Retina (tissue), 1 donor: ENCODE results near the gene IPCEF1.
"Not testable (repeated sequence)": the region's sequence is repeated elsewhere in the genome, so short reads cannot be mapped to it uniquely, and the experiment has no call there.

Source experiments
- DNase-seq: peaks from one replicate; pipeline ENCODE4 v3.0.0-alpha.2; 2016

IPCEF1 gene

DNA sequence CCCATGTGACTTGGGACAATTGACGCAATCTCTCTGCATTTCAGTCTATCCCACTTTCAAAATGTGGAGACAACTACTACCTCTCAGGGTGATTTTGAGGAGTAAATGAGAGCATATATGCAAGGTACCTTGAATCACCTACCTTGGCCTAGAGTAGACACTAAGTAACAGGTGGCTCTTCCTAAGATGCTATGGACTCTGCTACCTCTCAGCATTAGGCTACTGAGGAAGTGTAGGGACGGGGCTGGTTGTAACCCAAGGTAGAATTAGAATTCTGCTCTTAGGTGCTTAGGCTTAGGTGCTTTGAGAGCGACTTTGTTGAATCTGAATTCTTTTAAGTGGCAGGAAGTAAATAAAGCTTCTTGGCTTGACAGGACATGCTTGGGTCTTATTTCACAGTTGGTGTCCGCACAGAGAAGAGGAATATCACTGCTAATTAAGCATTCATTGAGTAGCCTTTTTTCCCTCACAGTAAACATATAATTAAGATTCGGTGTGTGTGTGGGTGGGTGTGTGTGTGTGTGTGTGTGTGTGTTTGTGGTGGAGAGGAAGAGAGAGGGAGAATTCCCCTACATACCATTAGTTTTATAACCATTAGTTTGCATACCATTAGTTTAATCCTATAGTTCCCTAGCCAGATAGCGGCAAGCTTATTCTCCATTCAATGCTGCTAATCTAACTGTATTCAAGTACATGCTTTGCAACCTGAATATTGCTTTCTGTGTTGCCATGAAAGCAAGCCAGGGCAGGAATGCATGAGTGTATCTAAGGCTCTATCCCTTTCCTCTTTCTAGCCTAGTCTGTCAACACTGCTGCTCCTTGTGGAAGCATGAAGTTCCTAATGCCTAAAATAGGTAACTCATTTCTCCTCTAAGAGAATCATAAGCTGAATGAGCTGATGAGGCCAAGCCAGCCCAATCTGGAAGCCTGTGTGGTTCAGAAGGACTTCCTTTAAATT, 112.5 kb downstream of the IPCEF1 start:
- DNase-seq = no peak

DNA sequence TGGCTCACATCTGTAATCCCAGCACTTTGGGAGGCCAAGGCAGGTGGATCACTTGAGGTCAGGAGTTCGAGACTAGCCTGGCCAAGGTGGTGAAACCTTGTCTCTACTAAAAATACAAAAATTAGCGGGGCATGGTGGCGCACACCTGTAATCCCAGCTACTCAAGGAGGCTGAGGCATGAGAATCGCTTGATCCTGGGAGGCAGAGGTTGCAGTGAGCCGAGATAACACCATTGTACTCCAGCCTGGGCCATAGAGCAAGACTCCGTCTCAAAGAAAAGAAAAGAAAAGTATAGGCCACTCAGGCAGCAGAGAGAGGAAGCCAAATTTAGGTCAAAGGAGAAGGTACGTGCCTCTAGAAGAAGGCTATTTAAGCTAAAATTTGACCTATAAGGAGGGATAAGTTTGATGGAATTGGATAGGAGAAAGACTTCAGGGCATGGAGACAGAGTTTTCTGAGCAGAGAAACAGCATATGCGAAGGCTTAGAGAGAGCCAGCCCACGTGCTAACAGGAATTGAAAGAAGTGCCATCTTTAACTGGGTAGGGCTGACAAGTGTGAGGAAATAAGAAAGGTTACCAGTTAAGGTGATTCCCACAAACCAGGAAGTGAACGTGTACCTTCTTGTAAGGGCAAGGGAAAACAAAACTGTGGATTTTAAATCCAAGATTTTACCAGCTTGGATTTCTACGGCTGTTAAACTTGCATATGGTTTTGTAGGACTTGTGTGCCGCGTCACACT, 113.8 kb downstream of the IPCEF1 start:
- no peak for DNase-seq

DNA sequence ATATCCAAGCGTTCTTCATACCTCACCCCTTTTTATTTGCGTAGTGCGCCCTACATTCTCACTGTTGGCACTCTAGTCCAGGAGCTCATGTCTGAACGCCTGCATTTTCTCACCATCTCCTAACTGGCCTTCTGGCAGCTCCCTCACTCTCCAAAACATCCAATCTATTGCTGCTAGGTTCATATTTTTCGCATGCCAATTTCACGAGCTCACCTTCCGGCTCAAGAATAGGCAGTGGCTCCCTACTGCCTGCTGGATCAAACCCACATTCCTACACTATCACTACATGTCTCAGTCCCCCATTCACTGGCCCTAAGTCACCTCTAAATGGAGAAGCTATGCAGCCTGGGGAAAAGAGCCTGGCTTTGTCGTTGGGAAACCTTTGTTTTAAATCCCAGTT, 115.0 kb downstream of the IPCEF1 start:
- DNase-seq = no peak

DNA sequence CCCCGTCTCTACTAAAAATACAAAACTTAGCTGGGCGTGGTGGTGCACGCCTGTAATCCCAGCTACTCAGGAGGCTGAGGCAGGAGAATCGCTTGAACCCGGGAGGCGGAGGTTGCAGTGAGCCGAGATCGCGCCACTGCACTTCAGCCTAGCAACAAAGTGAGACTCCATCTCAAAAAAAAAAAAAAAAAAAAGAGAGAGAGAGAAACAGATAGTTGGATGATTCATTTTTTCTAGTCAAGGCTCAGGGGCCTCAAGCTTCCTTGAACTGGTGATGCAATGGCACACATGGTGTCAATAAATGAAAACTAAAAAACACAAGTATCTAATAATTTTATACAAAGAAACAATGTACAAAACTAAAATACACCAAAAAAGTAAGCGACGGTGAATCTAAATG, 115.5 kb downstream of the IPCEF1 start:
- not testable (repeated sequence) for DNase-seq

DNA sequence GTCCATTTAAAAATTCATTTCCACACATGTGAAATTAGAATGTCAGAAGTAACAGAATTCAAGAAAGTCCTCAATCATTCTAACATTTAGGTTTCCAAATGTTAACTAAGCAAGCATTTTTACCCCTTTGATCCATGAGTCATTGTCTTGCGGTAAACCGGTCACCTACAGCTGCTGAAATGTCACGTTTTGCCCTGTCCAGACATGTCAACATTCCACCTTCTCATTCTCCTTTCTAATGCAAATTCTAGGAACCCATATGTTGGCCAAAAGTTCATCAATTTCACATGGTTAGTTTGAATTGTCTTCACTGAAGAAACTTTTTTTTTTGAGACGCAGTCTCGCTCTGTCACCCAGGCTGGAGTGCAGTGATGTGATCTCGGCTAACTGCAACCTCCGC, 117.2 kb downstream of the IPCEF1 start:
- no peak for DNase-seq

DNA sequence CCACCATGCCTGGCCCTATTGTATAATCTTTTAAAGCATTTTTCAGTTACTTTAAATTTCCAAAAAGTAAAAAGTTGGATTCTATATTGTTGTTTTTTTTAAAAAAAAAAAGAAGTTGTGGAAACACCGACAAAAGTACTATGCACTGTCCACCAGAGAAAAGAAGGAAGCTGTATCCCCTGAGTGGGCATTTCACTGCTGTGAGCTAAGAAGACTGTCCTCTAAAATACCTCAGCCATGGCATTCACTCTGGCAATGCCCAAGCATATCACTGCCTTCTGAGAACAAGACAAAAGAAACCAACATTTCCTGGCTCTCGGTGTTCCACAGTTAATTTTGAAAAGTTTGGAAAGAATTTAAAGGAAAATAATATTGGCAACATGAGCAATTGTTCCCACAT, 117.8 kb downstream of the IPCEF1 start:
- DNase-seq = no peak

DNA sequence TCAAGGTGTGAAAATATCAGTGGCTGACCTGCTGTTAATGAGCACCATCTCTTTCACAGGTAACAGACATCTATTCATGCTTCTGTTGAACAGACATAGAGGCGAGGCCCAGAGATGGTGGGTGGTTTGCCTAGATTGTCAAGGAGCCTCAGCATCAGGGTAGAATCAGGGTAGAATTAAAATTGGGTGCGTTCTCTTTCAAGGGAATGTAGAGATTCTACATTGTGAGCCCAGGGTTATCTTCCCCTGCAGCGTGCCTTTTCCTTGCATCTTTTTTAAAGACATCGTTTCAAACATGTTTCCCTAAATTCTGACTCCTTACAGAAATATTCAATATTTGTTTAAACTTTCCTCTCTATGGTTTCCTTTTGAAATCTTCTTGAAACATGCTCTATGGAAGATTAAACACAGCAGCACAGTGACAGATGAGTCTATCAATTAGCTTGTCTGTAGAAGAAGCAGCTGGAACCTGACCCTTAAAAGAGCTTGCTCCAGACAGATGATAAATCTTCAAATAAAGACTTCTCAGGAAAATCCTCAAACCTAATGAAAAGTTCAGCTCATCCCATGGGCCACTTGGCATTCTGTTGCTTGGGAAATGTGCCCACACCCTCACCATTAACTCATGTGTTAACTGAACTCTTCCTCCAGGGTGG, 119.8 kb downstream of the IPCEF1 start:
- no peak for DNase-seq

DNA sequence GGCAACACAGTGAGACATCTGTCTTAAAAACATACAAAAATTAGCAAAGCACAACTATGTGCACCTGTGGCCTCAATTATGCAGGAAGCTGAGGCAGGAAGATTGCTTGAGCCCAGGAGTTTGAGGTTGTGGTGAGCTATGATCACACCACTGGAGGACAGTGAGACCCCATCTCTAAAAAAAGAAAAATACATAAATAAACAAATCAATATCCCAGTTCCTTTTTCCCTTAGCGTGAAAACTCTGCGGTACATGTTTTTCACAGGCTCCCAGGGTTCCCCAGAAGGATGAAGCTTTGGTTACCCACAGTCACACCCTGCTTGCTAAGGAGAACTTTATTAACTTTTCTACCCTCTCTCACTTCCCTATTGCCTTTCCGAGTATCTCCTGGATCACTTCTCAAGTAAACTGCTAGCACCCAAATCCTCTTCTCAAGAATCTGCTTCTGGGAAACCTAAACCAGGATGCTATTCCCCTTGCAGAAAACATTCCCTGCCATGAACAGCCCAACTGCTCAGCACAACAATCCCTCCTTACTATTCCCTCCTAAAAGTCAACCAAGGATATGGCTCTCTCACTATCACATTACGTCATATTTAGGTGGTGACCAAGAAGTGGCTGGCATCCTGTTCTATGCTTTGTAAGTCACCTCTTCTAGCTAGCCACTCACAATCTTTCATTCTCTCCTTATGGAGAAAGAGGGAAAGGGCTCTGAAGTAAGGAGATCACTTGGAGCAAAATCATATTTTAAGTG, 122.4 kb downstream of the IPCEF1 start:
- no peak for DNase-seq

DNA sequence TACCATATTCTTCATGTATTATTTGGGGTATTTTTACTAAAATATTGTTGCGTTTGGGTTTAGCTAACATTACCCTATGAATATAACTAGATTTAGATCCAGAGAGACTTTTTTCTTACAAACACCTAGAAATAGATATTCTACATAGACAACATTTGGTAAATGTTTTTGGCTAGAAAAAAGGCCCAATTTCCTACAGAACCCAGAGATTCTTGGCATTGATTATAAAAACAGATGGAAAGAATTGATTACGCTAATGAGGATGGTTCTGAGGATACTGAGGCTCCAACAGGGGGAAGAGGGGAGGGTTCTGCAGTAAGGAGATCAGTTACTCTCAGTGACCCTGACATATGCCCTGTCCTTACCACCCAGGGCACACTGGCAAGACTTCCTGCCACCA, 123.2 kb downstream of the IPCEF1 start:
- no peak for DNase-seq

DNA sequence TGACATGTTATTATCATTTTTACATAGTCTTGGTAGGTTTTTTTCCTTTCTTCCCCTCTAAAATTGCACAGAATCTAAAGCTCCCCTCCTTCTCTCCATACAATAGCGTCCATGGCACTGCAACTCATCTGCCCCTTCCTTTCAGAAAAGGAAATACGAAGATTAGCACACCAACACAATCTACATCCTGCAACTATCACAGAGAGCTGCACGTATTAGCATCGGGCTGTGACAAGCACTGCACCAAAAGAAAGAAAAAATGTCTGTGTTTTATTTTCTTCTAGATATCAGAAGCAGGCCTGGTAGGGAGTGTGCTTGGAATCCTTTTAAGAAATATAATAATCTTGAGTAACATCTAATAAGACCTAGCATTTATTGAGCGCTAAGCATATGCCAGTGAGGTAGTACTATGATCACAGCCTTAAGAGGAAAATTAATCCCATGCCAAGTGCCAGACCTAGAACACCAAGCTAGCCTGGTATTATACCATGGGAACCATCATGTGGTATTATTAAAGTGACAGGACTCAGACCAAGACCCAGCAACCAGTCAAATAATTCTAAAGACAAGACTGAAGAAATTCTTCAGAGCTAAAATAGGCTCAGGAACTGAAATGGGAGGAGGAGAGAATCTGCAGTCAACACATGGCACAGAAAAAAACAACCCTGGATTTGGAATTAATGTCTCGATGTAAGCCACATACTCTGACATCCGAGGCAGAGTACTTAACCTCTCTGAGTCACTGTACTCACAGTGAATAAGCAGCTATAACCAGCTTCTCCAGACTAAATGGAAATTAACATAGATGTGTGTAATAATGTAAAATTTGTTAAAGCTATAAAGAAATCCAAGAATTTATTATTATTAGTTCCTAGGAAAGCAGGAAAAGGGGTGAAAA, 124.3 kb downstream of the IPCEF1 start:
- no peak for DNase-seq

DNA sequence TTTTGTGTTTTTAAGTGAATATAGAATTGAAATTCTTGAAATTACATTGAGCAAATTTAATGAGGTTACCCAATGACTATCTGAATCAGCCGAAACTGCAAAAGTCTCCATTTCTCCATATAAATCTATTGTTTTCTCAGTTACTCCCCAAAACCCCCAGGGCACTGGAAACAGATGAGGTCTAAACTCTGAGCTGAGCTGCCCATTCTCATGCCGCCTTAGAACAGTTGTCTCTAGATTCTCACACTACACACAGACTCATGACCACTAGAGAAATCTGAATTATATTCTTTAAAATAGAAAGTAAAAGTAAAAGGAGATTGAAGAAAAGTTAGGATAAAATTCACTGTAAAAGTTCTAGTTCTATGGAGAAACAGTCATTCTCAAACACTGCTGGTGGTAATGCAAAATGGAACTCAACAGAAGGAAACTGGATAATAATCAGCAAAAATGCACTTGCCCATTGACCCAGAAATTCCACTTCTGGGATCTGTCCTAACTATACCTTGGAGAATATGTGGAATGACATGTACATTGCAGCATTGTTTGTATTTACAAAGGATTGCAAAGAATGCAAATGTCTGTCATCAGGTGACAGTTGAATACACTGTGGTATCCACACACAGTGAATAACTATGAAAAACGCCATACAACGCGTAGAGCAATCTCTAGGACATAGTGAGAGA, 125.5 kb downstream of the IPCEF1 start:
- DNase-seq = no peak

DNA sequence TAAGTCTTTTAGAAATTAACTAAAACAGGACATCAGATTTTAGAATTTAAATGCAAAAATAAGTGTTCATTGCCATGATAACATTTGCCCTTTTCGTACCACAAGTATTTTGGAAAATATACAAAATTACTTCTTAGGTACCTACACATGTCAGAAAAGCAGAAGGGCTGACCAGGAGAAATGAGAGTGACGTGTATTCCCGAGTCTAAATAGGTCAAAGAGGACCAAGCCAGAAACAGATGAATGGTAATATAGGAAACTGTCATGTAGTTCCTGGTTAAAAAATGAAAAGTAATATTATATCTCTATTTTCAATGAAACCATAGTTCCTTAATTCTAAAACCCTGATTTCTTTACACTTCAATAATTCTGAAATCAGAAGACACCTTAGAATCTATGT, 126.2 kb downstream of the IPCEF1 start:
- DNase-seq = no peak

DNA sequence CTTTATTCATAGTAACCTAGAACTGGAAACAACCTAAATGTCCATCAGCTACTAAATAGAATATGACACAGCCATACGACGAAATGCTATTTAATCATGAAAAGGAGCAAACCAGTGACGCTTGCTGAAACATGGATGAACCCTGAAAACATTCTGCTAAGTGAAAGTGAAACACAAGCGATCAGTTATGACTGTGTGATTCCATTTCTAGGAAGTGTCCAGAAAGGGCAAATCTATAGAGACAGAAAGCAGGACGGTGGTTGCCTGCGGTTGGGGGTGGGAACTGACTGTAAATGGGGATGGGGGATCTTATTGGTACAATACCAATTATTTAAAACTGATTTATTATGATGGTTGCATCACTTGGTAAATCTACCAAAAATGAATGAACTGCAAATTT, 126.8 kb downstream of the IPCEF1 start:
- DNase-seq = no peak

DNA sequence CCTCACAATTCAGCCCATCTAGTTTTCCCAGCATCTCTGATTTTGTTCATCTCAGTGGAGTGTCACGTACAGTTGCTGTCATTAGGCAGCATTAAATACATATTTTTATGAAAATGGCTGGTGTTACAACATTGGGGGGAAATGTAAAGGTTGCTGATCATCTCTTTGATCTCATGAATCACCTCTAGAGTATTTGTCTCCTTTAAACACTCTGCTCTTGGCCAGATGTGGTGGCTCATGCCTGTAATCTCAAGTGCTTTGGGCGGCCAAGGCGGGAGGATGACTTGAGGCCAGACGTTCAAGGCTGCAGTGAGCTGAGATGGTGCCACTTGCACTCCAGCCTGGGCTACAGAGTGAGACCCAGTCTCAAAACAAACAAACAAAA, 128.1 kb downstream of the IPCEF1 start:
- no peak for DNase-seq

DNA sequence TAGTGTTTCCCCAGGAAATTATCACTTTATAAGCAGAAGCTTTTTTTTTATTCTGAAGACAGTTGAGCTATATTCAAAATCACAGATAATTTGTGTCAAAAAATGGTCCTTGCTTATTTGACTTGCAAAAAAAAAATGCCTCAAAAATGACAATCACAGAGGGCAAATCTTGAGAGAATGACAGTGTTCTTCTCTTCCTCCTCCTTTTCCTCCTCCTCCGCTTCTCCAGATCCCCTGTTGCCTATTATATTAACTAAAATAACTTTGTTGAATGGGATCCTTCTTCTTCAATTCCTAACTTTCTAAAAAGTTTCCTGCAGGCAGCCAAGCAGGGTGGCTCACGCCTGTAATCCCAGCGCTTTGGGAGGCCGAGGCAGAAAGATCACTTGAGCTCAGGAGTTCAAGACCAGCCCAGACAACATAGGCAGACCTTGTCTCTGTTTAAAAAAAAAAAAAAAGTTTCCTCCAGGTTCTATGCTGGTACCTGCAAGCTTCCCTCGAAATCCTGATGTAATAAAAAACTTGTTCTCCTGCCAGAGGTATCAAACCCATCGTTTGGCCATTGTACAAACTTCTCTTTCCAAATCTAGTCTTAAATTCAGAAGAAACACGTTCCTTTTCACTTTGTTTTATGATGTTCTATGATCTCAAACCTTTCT, 128.6 kb downstream of the IPCEF1 start:
- DNase-seq = no peak

DNA sequence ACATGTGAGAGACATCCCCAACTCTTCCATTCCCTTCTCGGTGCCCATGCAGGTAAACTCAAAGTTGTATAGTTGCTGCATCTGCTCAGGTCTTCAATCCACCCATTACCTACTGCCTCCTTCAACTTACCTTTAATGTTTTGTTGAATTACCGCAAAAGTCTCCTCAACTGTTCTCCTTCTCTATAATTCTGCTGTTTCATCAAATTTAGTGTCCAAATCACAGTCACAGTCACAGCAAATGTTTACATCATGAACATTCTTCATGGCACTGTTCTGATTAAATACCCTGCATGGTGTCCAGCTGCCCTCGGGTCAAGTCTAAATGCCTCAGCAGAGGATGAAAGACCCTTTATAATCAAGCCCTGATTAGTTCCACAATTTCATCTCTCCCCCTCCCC, 130.1 kb downstream of the IPCEF1 start:
- DNase-seq = no peak

DNA sequence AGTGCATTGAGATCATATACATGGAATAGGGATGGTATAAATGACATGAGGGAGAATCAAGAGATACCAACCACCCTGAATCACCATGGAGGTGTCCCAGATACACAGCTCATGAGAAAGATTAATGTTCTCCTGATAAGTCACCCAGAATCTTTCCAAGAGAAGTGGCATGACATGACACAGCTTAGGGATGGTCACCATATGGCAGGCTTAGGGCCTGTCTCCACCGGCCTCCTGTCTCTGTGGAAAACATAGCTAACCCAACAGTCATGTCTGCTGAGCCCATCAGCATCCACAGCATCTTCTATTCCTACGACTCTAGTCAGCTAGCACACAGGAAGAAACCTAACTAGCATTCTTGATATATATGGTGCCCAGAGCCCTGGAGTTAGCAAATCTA, 133.3 kb downstream of the IPCEF1 start:
- DNase-seq = no peak

DNA sequence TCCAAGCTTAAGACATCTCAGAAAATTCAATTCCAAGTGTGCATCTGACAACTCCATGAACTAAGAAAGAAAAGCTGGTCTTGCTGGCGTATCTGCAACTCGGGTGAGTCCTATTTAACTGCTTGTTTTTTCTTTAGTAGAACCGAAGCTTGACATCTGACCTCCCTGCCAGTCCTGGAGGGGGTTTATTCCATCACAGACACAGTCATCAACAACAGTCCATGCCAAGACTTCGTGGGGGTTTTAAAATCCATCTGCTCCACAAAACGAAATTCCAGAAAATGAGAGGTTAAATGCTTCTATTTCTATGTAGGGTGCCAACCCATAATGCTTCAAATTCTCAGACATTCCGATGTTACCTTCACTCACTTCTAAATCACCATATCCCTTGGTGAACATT, 133.9 kb downstream of the IPCEF1 start:
- DNase-seq = no peak

DNA sequence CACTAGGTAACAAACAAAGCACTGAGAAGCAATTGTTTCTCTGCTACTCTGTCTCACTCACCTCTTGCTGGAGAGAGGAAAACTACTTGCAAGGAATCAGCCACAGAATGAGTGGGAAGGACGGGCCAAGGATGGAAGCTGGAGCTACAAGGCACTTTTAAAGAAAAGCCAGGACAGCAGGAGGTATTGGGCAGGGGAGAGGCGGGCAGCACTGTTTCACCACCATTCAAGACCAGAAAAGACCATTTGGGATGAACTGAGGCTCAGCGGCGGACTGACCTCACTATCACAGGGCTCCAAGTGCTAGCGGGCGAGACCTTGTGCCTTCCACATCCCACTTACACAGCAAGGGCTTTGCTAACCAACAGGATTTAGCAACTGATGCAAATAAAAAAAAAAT, 137.4 kb downstream of the IPCEF1 start:
- no peak for DNase-seq

DNA sequence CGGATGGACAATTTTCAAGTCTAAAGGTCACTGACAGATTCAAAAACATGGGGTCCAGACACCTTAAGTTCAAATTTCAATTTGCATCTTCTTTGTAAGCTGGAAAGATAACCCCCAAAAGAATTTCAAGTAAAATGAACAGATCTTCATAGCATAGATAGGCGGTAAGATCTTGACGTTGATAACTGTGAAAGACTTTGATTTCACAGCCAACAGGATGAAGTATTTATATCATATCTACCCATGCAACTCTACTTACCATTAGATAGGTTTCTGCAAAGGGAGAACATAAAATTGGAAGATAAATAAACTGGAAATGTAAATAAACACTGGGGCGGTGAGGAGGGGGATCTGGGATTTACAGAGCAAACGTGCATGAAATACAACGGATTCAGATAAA, 137.8 kb downstream of the IPCEF1 start:
- no peak for DNase-seq

DNA sequence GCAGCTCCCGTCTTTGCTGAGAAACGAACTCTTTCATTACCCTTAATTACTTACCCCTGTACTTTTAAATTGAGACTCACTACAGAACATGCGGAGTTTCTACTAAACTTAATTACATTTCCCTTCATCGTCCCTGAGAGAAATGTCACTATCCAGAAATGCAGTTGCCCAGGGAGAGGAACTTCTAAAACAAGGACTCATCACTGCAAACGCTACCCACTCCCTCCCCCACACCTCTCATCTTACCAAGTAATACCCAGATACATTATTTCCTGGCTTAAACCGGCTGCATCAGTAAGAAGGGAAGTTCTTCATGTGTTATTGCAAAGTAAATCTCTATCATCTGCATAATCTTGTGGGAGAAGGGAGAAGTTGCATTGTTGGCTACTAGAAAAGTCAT, 138.3 kb downstream of the IPCEF1 start:
- no peak for DNase-seq
